ENCODE data around the gene CFAP53. TPM values are rescaled to one million over a fixed set of nuclear protein-coding genes. Genes with fewer than 3 reads are reported as not detected.

The CFAP53 gene
- total and polyA plus RNA-seq, 2 experiments from 2014 or later = 0.11 to 0.48 TPM

DNA sequence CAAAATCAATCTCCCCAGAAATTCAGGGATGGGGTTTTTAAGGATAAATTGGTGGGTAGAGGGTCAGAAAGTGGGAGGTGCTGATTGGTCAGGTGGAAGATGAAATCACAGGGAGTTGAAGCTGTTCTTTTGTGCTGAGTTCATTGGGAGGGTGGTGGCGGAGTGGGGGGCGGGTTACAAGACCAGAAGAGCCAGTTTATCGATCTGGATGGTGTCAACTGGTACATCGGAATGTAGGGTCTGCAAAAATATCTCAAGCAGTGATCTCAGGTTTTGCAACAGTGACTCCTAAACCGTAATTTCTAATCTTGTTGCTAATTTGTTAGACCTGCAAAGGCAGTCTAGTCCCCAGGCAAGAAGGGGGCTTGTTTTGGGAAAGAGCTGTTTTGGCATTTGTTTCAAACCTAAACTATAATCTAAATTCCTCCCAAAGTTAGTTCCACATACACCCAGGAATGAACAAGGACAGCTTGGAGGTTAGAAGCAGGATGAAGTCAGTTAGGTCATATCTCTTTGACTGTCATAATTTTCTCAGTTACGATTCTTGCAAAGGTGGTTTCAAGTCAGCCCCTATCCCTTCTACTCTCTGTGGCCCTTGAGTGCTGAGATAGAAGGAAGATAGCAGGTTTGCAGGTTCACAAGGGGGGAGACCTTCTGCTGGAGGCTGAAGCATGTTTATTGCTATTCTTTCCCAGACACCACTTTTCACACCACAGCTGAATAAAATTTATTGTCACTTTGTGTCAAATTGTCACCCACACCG lies 33.5 kb upstream of the CFAP53 start:
- H3K9me2 ChIP-seq (ENCODE audit: insufficient read depth) = no peaks in the 10 kb centered on the region
- no peaks in the 10 kb centered on the region for H3K36me3 ChIP-seq (ENCODE audit: low read depth)
- no peak overlapping the region for H3K9ac ChIP-seq
- H3K9me3 ChIP-seq (ENCODE audit: low read depth) = no peaks in the 10 kb centered on the region
- peaks cover 14% of the 10 kb centered on the region for H3K27me3 ChIP-seq (replicated peaks; ENCODE audit: insufficient read depth)
- H3K4me2 ChIP-seq (ENCODE audit: unreplicated experiment) = no peak overlapping the region
- in situ Hi-C loops (cut with MboI) = no loop called here
- no peak overlapping the region for H3K4me3 ChIP-seq
- WGBS, 2 experiments (ENCODE audit: low coverage in 1 of 2, low lambda C conversion rate in 2 of 2, missing lambda C conversion rate in 2 of 2) = 39 to 53% methylated on average over 7 of the region's 7 CpGs
- no peaks in the 10 kb centered on the region for H3K4me1 ChIP-seq (ENCODE audit: insufficient read depth)
- no peaks in the 10 kb centered on the region for H3F3A ChIP-seq (ENCODE audit: insufficient read depth)
- no peak for DNase-seq
- H2AFZ ChIP-seq = no peak overlapping the region
- TF ChIP-seq EZH2 (IDR thresholded peaks at IDR 0.05; ENCODE audit: insufficient read depth, poor library complexity, severe bottlenecking) = no peak
- TF ChIP-seq EZH2phosphoT487 (IDR thresholded peaks at IDR 0.05; ENCODE audit: insufficient read depth, low read depth) = no peak
- no peak overlapping the region for H3K27ac ChIP-seq
- no peaks in the 10 kb centered on the region for H4K20me1 ChIP-seq (ENCODE audit: insufficient read depth)
- H3K79me2 ChIP-seq (ENCODE audit: insufficient read depth) = no peaks in the 10 kb centered on the region

DNA sequence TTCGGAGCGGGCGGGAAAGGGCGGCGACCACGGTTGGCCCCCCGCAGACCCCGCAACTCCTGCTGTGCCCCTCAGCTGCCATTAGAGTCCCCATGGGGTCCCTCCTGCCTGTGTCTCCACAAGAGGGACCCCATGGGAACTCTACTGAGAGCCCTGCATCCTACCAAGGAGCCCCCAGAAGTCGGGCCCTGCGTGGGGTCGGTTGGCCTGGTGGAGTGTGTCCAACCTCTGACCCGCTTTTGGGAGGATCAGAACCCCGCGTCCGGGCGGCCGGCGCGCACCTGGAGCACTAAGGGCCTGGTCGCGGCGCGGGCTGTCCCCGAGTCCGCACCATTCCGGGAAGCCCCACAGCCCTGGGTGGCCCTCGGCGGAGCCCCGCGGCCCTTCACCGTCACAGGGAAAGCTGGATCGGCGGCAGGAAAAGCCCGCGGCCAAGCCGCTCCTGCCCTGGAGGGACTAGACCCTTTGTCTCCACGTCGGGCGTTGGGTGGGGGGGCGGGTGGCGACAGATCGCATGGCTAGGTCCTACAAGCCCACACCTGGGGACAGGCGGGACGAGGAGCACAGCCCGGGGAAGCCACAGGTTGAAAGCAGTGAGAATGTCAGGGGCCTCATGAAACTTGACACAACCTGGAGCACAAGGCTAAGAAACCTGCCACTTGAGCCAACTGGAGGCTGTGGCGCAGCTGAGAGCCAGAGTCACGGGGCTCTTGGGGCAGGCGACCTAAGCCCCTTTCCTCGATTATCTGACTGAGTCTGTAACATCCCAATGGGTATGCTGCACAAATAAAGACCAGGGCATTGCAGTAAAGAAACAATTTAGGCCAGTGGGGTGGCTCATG lies 32.4 kb upstream of the CFAP53 start:
- H3K36me3 ChIP-seq (ENCODE audit: low read depth) = no peaks in the 10 kb centered on the region
- peak overlapping the region; percentile 76 for H3K4me3 ChIP-seq
- no peaks in the 10 kb centered on the region for H3K9me2 ChIP-seq (ENCODE audit: insufficient read depth)
- no peaks in the 10 kb centered on the region for H4K20me1 ChIP-seq (ENCODE audit: insufficient read depth)
- DNase-seq = no peak
- no peaks in the 10 kb centered on the region for H3F3A ChIP-seq (ENCODE audit: insufficient read depth)
- no peaks in the 10 kb centered on the region for H3K4me1 ChIP-seq (ENCODE audit: insufficient read depth)
- in situ Hi-C loops (cut with MboI) = no loop called here
- no peak overlapping the region for H3K27ac ChIP-seq
- H2AFZ ChIP-seq = peak overlapping the region; percentile 99
- H3K9ac ChIP-seq = no peak overlapping the region
- H3K9me3 ChIP-seq (ENCODE audit: low read depth) = no peaks in the 10 kb centered on the region
- TF ChIP-seq EZH2 (IDR thresholded peaks at IDR 0.05; ENCODE audit: insufficient read depth, poor library complexity, severe bottlenecking) (no peak), EZH2phosphoT487 (IDR thresholded peaks at IDR 0.05; ENCODE audit: insufficient read depth, low read depth) (no peak)
- peaks cover 9% of the 10 kb centered on the region for H3K27me3 ChIP-seq (replicated peaks; ENCODE audit: insufficient read depth)
- H3K79me2 ChIP-seq (ENCODE audit: insufficient read depth) = no peaks in the 10 kb centered on the region
- peak overlapping the region; percentile 96 for H3K4me2 ChIP-seq (ENCODE audit: unreplicated experiment)
- WGBS, 2 experiments (ENCODE audit: low coverage in 1 of 2, low lambda C conversion rate in 2 of 2, missing lambda C conversion rate in 2 of 2) = 31 to 36% methylated on average over 47 to 48 of the region's 49 CpGs

DNA sequence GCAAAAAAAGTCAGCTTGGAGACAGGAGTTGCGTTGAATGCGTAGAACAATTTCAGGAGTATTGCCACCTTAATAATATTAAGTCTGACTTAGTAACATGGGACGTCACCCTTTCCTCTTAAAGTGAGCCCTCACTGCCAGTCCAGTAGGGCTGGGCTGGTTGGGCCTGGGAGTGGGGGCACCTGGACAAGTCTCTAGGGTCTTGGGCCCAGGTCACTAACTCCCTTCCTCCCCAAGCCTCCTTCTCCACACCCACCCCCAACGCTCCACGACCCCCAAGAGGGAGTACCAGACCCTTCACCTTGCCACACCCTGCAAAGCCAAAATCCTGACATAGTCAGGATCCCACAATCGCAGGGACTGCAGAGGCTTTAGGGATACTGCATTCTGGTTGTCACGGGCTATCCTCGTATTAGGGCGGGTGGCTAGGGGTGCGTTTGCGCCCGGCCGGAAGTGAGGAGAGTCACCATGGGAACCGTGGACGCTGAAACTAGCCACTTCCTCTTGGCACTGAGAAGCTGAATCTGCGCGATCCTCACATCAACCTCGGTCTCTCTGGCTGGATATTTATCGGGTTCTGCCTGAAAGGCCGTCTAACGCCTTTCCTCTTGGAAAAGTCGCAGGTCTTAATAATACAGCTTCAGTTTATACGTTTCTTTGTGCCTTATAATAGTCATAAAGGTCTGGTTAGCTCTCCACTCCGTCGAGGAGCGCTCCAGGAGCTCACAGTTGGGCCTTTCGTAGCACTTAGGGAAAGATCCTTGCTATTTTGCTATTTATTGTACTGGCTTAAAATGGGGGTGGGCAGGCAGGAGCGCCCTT lies 31.5 kb upstream of the CFAP53 start:
- 7 to 8% methylated on average over 28 of the region's 28 CpGs for WGBS, 2 experiments (ENCODE audit: low coverage in 1 of 2, low lambda C conversion rate in 2 of 2, missing lambda C conversion rate in 2 of 2)
- H3K4me2 ChIP-seq (ENCODE audit: unreplicated experiment) = peak overlapping the region; percentile 96
- peaks cover 4% of the 10 kb centered on the region for H3K27me3 ChIP-seq (replicated peaks; ENCODE audit: insufficient read depth)
- H3K9me2 ChIP-seq (ENCODE audit: insufficient read depth) = no peaks in the 10 kb centered on the region
- H3K9ac ChIP-seq = peak overlapping the region; percentile 29
- in situ Hi-C loops (cut with MboI) = no loop called here
- H3K27ac ChIP-seq = no peak overlapping the region
- TF ChIP-seq EZH2 (IDR thresholded peaks at IDR 0.05; ENCODE audit: insufficient read depth, poor library complexity, severe bottlenecking) (no peak), EZH2phosphoT487 (IDR thresholded peaks at IDR 0.05; ENCODE audit: insufficient read depth, low read depth) (no peak)
- H4K20me1 ChIP-seq (ENCODE audit: insufficient read depth) = no peaks in the 10 kb centered on the region
- H3K9me3 ChIP-seq (ENCODE audit: low read depth) = no peaks in the 10 kb centered on the region
- no peaks in the 10 kb centered on the region for H3F3A ChIP-seq (ENCODE audit: insufficient read depth)
- peak; percentile 87 for DNase-seq
- H3K4me1 ChIP-seq (ENCODE audit: insufficient read depth) = no peaks in the 10 kb centered on the region
- H2AFZ ChIP-seq = peak overlapping the region; percentile 99
- no peaks in the 10 kb centered on the region for H3K79me2 ChIP-seq (ENCODE audit: insufficient read depth)
- peak overlapping the region; percentile 76 for H3K4me3 ChIP-seq
- no peaks in the 10 kb centered on the region for H3K36me3 ChIP-seq (ENCODE audit: low read depth)

DNA sequence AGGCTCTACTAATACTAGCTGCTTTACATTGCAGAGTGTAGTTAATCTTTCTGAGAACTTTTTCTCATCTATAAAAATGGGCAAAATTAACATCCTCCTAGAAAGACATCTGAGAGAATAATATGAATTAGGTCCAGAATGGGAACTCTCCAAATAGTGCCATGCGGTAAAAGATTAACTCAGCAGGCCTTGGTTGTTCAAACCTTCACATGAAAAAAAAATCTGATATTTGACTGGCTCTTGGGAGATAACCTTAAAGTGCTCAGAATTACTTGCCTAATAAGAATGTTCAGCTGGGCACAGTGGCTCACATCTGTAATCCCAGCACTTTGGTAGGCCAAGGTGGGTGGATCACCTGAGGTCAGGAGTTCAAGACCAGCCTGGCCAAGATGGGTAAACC lies 26.7 kb upstream of the CFAP53 start:
- WGBS, 2 experiments (ENCODE audit: low coverage in 1 of 2, low lambda C conversion rate in 2 of 2, missing lambda C conversion rate in 2 of 2) = 91 to 95% methylated on average over 1 of the region's 1 CpG
- Histone ChIP-seq H4K20me1 (ENCODE audit: insufficient read depth) (no peaks in the 10 kb centered on the region), H3K27ac (no peak overlapping the region), H3K9me2 (ENCODE audit: insufficient read depth) (no peaks in the 10 kb centered on the region), H3K4me3 (no peak overlapping the region), H3K4me2 (ENCODE audit: unreplicated experiment) (no peak overlapping the region), H3K4me1 (ENCODE audit: insufficient read depth) (no peaks in the 10 kb centered on the region), H3K9me3 (ENCODE audit: low read depth) (no peaks in the 10 kb centered on the region), H3F3A (ENCODE audit: insufficient read depth) (no peaks in the 10 kb centered on the region), H3K27me3 (replicated peaks; ENCODE audit: insufficient read depth) (no peaks in the 10 kb centered on the region), H2AFZ (no peak overlapping the region), H3K36me3 (ENCODE audit: low read depth) (no peaks in the 10 kb centered on the region), H3K9ac (no peak overlapping the region), H3K79me2 (ENCODE audit: insufficient read depth) (no peaks in the 10 kb centered on the region)
- in situ Hi-C loops (cut with MboI) = no loop called here
- DNase-seq = no peak
- TF ChIP-seq EZH2phosphoT487 (IDR thresholded peaks at IDR 0.05; ENCODE audit: insufficient read depth, low read depth) (no peak), EZH2 (IDR thresholded peaks at IDR 0.05; ENCODE audit: insufficient read depth, poor library complexity, severe bottlenecking) (no peak)

Measured in GM23248 (cell line).